ENCODE measurements around the gene POLR1F.
A peak's percentile ranks its signal among the peaks of the same experiment; 100 is the strongest.

POLR1F gene

GRCh38 chr7:19708397-19709248 is at the start of gene POLR1F:
POLR1F (minus strand) TSS chr7:19709037; CDS start chr7:19709016, 21 bp downstream.
- peaks cover 18% of the 10 kb centered on the region for H3K4me1 ChIP-seq
- H3K27me3 ChIP-seq (ENCODE audit: low read depth) = peaks cover 6% of the 10 kb centered on the region; the same call in 1 of the 2 replicates
- in situ Hi-C loops (cut with MboI; ENCODE audit: low sequenced_read_pairs) = loop anchor here (25.0 kb wide), 1 partner anchor 879 kb away; no protein-coding TSS in a partner anchor
- H3K36me3 ChIP-seq (replicated peaks) = no peaks in the 10 kb centered on the region
- peak; percentile 88 to 92 for DNase-seq (ENCODE audit: low spot score in 2 of 2)
- no peaks in the 10 kb centered on the region for H3K9me3 ChIP-seq
- H3K4me3 ChIP-seq = peak within 1 kb of the TSS; percentile 92

- H3K36me3 ChIP-seq (replicated peaks) = no peaks in the 10 kb centered on the region
- H3K9me3 ChIP-seq = no peaks in the 10 kb centered on the region
- in situ Hi-C loops (cut with MboI; ENCODE audit: low sequenced_read_pairs) = loop anchor here (25.0 kb wide), 1 partner anchor 408 kb away; no protein-coding TSS in a partner anchor
- no peaks in the 10 kb centered on the region for H3K4me1 ChIP-seq
- H3K4me3 ChIP-seq = no peak overlapping the region
- H3K27me3 ChIP-seq (ENCODE audit: low read depth) = no peaks in the 10 kb centered on the region
- DNase-seq (ENCODE audit: low spot score in 2 of 2) = peak in 1 of 2 experiments; percentile 12
These were observed 45.8 kb upstream of the POLR1F start for GRCh38 chr7:19754521-19755116.

GRCh38 chr7:19752020-19752419 is 43.2 kb upstream of the POLR1F start:
- H3K9me3 ChIP-seq = no peaks in the 10 kb centered on the region
- H3K4me1 ChIP-seq = no peaks in the 10 kb centered on the region
- no peak overlapping the region for H3K4me3 ChIP-seq
- H3K36me3 ChIP-seq (replicated peaks) = no peaks in the 10 kb centered on the region
- no peaks in the 10 kb centered on the region for H3K27me3 ChIP-seq (ENCODE audit: low read depth)
- in situ Hi-C loops (cut with MboI; ENCODE audit: low sequenced_read_pairs) = loop anchor here (25.0 kb wide), 1 partner anchor 410 kb away; no protein-coding TSS in a partner anchor
- DNase-seq (ENCODE audit: low spot score in 2 of 2) = no peak

- no peak for DNase-seq (ENCODE audit: low spot score in 2 of 2)
- H3K4me1 ChIP-seq = no peaks in the 10 kb centered on the region
These were observed 40.8 kb upstream of the POLR1F start for GRCh38 chr7:19749658-19750057.

GRCh38 chr7:19747740-19748339 is 39.0 kb upstream of the POLR1F start:
- peaks cover 3% of the 10 kb centered on the region for H3K27me3 ChIP-seq (ENCODE audit: low read depth)
- no peaks in the 10 kb centered on the region for H3K36me3 ChIP-seq (replicated peaks)
- in situ Hi-C loops (cut with MboI; ENCODE audit: low sequenced_read_pairs) = no loop called here
- no peak overlapping the region for H3K4me3 ChIP-seq
- peak in 1 of 2 experiments; percentile 69 for DNase-seq (ENCODE audit: low spot score in 2 of 2)
- H3K4me1 ChIP-seq = no peaks in the 10 kb centered on the region
- H3K9me3 ChIP-seq = no peaks in the 10 kb centered on the region

More at GRCh38 chr7:19749658-19750057, 40.8 kb upstream of the POLR1F start:
- H3K36me3 ChIP-seq (replicated peaks) = no peaks in the 10 kb centered on the region
- H3K4me3 ChIP-seq = no peak overlapping the region
- no peaks in the 10 kb centered on the region for H3K9me3 ChIP-seq
- in situ Hi-C loops (cut with MboI; ENCODE audit: low sequenced_read_pairs) = loop anchor here (25.0 kb wide), 1 partner anchor 413 kb away; no protein-coding TSS in a partner anchor
- peaks cover 3% of the 10 kb centered on the region for H3K27me3 ChIP-seq (ENCODE audit: low read depth)

GRCh38 chr7:19744075-19744474 is 35.2 kb upstream of the POLR1F start:
- Histone ChIP-seq H3K9me3 (no peaks in the 10 kb centered on the region), H3K4me3 (no peak overlapping the region), H3K4me1 (no peaks in the 10 kb centered on the region), H3K36me3 (replicated peaks) (no peaks in the 10 kb centered on the region), H3K27me3 (ENCODE audit: low read depth) (peaks cover 3% of the 10 kb centered on the region)
- DNase-seq (ENCODE audit: low spot score in 2 of 2) = no peak
- in situ Hi-C loops (cut with MboI; ENCODE audit: low sequenced_read_pairs) = no loop called here

GRCh38 chr7:19728716-19729115 is 19.9 kb upstream of the POLR1F start:
- Histone ChIP-seq H3K36me3 (replicated peaks) (no peaks in the 10 kb centered on the region), H3K27me3 (ENCODE audit: low read depth) (peaks cover 20% of the 10 kb centered on the region), H3K4me3 (no peak overlapping the region), H3K4me1 (no peaks in the 10 kb centered on the region), H3K9me3 (no peaks in the 10 kb centered on the region)
- in situ Hi-C loops (cut with MboI; ENCODE audit: low sequenced_read_pairs) = no loop called here
- no peak for DNase-seq (ENCODE audit: low spot score in 2 of 2)

GRCh38 chr7:19725770-19726169 is 16.9 kb upstream of the POLR1F start:
- in situ Hi-C loops (cut with MboI; ENCODE audit: low sequenced_read_pairs) = no loop called here
- peaks cover 28% of the 10 kb centered on the region for H3K27me3 ChIP-seq (ENCODE audit: low read depth)
- H3K9me3 ChIP-seq = no peaks in the 10 kb centered on the region
- H3K4me3 ChIP-seq = no peak overlapping the region
- no peak for DNase-seq (ENCODE audit: low spot score in 2 of 2)
- no peaks in the 10 kb centered on the region for H3K36me3 ChIP-seq (replicated peaks)
- H3K4me1 ChIP-seq = no peaks in the 10 kb centered on the region

- no peak for DNase-seq (ENCODE audit: low spot score in 2 of 2)
- no peak overlapping the region for H3K4me3 ChIP-seq
- in situ Hi-C loops (cut with MboI; ENCODE audit: low sequenced_read_pairs) = loop anchor here (25.0 kb wide), 1 partner anchor 872 kb away; no protein-coding TSS in a partner anchor
- no peaks in the 10 kb centered on the region for H3K36me3 ChIP-seq (replicated peaks)
- no peaks in the 10 kb centered on the region for H3K9me3 ChIP-seq
- H3K4me1 ChIP-seq = no peaks in the 10 kb centered on the region
- H3K27me3 ChIP-seq (ENCODE audit: low read depth) = peaks cover 16% of the 10 kb centered on the region; the same call in 1 of the 2 replicates
These were observed 6.7 kb upstream of the POLR1F start for GRCh38 chr7:19715499-19715898.

- DNase-seq (ENCODE audit: low spot score in 2 of 2) = peak; percentile 26 to 60
- H3K9me3 ChIP-seq = no peaks in the 10 kb centered on the region
- peaks cover 3% of the 10 kb centered on the region for H3K4me1 ChIP-seq
- in situ Hi-C loops (cut with MboI; ENCODE audit: low sequenced_read_pairs) = loop anchor here (25.0 kb wide), 1 partner anchor 874 kb away; no protein-coding TSS in a partner anchor
- peaks cover 16% of the 10 kb centered on the region; the same call in 1 of the 2 replicates for H3K27me3 ChIP-seq (ENCODE audit: low read depth)
- no peaks in the 10 kb centered on the region for H3K36me3 ChIP-seq (replicated peaks)
- no peak overlapping the region for H3K4me3 ChIP-seq
These were observed 4.8 kb upstream of the POLR1F start for GRCh38 chr7:19713676-19714075.

- Histone ChIP-seq H3K27me3 (ENCODE audit: low read depth) (peaks cover 8% of the 10 kb centered on the region; the same call in 1 of the 2 replicates), H3K36me3 (replicated peaks) (no peaks in the 10 kb centered on the region), H3K4me3 (peak overlapping the region; percentile 92), H3K4me1 (peaks cover 18% of the 10 kb centered on the region), H3K9me3 (no peaks in the 10 kb centered on the region)
- DNase-seq (ENCODE audit: low spot score in 2 of 2) = no peak
- in situ Hi-C loops (cut with MboI; ENCODE audit: low sequenced_read_pairs) = loop anchor here (25.0 kb wide), 1 partner anchor 878 kb away; no protein-coding TSS in a partner anchor
These were observed 377 bp upstream of the POLR1F start for GRCh38 chr7:19709249-19709578.

GRCh38 chr7:19707240-19707639 is 1.6 kb downstream of the POLR1F start:
- Histone ChIP-seq H3K4me3 (peak overlapping the region; percentile 92), H3K27me3 (ENCODE audit: low read depth) (peaks cover 4% of the 10 kb centered on the region; the same call in 1 of the 2 replicates), H3K4me1 (peaks cover 18% of the 10 kb centered on the region), H3K36me3 (replicated peaks) (no peaks in the 10 kb centered on the region), H3K9me3 (no peaks in the 10 kb centered on the region)
- in situ Hi-C loops (cut with MboI; ENCODE audit: low sequenced_read_pairs) = loop anchor here (25.0 kb wide), 1 partner anchor 880 kb away; no protein-coding TSS in a partner anchor
- no peak for DNase-seq (ENCODE audit: low spot score in 2 of 2)

- Histone ChIP-seq H3K4me1 (peaks cover 18% of the 10 kb centered on the region), H3K27me3 (ENCODE audit: low read depth) (no peaks in the 10 kb centered on the region), H3K9me3 (no peaks in the 10 kb centered on the region), H3K4me3 (no peak overlapping the region), H3K36me3 (replicated peaks) (no peaks in the 10 kb centered on the region)
- DNase-seq (ENCODE audit: low spot score in 2 of 2) = peak; percentile 12 to 32
- in situ Hi-C loops (cut with MboI; ENCODE audit: low sequenced_read_pairs) = loop anchor here (25.0 kb wide), 1 partner anchor 882 kb away; no protein-coding TSS in a partner anchor
These were observed 3.2 kb downstream of the POLR1F start for GRCh38 chr7:19705663-19706062.

Measured in HAP-1 (cell line).